ENCODE results near the gene TNFAIP3.

The TNFAIP3 gene

DNA sequence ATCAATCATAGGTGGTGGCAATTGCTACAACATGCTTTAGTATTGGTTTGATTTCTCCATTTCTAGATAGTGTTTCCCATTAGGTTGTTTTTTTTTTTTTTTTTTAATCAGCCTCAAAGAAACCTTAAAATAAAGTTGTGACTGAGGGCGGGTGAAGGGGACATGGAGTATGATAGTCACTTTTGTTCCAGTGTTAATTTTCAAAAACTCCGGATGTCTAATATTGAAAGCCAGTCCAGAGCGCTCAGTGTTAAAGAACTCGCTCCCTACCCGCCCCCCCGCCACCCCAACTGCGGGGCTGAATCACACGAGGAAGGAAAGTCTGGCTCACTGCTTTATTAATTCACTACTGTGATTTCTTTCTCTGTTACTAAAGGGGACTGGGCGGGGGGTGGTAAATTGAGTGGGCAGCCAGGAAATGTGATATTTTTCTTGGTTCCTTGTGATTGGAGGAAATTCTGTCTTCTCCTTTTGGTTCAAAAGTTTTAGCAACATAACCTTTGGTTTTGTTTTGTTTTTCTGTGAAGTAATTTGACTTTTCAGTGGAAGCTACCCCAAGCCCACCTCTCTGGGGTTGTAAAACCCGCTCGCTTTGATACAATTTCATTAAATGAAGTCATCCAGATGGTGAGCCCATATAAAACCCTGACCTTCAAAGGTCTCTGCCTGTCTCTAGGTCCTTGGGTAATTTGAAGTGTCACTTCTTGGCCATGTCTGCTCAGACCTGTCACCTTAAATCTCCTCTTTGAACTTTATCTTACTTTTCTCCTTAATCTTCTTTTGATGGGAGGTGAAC is 38.0 kb downstream of the TNFAIP3 start:
- DNase-seq = no peak

DNA sequence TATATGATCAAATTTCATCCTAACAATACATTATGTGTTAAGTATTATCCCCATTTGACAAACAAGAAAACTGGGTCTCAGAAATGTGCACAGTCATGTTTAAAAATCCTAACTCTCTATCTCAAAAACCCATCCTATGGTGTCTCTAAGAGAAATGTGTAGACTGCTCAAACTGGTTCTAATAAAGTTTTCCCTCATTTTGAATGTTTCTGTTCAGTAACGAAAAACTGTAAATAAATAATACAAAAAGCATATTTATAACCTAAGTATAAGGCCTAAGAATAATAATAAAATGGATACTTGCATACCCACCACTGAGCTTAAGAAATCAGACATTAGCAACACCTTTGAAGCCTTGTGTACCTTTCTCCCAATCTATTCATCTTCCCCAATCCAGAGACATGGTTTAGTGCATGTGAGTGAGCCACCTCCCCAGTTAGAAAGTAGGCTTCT is 39.0 kb downstream of the TNFAIP3 start:
- DNase-seq = no peak

DNA sequence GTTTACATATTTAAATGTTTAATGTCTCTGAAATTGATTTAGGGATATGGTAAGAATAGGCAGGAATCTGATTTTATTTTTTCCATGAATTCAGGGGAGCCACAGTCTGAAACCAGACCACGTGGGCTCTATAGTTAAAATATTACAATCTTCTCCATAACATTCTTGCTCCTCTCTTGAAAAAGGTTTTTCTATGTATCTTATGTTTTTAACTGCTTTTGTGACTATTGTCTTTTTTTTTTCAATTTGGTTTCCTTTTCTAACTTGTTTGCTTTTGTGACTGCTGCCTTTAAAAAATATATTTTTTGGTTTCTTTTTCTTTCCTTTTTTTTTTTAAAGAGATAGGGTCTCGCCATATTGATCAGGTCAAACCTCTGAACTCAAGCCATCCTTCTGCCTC is 40.1 kb downstream of the TNFAIP3 start:
- DNase-seq = no peak

DNA sequence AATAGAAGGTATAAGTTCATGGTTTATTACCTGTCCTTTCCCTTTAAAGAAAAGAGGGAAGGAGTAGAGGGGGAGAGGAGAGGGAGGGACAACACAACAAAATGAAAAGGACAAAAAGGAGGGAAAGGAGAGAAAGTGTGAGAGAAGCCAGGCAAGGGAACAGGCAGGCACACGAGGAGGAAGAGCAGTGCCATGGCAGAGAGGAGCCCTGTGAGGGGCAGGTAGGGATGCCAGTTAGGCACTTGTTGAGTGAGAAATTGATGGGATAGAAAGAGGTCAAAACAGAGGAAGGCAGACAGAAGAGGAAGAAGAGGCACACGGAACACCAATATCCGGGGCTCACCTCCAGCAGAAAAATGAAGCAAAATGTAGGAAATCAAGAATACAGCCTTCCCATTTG is 42.5 kb downstream of the TNFAIP3 start:
- no peak for DNase-seq

DNA sequence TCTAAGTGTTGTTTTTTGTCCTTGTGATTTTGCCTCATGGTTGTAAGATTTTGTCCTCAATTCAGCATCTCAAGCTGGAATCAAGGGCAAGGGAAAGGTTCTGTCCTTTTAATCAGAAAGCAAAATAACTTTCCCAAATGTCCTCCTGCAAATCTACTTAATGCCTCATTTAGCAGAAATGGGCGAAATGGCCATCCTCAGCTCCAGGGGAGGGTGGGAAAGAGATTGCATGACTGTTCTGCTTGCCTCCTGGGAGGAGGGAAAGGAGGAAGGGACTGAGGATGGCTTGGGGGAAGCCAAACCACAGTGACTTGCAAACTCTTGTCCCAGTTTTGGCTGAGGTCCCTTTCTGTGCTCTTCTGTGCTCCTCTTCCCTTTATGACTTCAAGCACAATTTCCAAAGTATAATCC is 43.4 kb downstream of the TNFAIP3 start:
- no peak for DNase-seq

DNA sequence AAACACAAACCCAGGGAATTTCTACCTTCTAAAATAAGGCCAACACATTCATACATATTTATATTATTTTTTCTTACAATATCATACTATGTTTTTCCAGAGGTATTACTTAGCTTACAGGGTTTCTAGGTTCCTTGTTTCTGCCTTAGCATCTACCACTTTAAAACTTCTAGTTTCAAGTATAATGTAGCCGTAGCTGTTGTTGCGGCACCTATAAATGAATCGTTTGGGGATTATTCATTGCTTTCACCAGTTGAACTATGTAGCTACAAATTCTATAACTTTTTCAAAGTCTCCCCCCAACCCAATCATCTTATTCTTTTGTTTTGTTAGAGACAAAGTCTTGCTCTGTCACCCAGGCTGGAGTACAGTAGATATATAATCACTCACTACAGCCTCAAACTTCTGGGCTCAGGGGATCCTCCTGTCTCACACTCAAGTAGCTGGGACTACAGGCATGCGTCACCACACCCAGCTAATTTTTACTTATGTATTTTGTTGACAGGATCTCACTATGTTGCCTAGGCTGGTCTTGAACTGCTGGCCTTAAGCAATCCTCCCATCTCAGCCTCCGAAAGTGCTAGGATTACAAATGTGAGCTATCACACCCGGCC is 43.9 kb downstream of the TNFAIP3 start:
- DNase-seq = no peak

DNA sequence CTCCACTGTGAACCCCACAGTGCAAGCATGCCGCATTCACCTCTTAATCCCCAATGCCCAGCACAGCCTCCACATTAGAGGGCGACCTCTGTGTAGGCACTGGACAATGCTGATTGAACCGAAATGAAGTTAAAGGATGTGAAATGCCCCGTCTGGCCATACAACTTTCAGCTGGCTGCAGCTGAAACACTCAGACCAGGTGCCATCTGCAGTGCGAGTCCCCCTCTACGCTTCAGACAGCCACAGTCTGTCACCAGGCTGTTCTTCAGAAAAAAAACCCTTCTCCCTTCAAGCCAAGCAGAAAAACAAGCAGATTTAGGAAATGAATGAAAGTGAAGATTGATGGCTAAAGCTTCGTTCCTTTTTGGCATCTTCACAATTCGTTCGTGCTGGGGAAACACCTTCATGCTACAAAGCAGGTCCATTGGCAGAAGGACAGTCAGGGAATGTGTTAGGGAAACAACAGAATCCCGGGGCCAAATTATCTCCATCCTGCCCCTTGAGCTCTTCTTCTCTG is 44.7 kb downstream of the TNFAIP3 start:
- DNase-seq = no peak

DNA sequence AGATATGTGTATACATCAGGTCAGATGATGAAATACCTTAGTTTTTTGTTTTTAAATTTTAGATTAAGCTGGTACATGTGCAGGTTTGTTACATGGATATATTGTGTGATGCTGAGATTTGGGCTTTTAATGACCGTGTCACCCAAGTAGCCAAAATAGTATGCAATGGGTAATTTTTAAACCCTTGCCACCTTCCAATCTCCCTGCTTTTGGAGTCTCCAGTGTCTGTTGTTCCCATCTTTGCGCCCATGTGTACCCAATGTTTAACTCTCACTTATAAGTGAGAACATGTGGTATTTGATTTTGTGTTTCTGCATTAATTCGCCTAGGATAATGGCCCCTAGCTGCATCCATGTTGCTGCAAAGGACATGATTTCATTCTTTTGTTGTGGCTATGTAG is 45.8 kb downstream of the TNFAIP3 start:
- no peak for DNase-seq

DNA sequence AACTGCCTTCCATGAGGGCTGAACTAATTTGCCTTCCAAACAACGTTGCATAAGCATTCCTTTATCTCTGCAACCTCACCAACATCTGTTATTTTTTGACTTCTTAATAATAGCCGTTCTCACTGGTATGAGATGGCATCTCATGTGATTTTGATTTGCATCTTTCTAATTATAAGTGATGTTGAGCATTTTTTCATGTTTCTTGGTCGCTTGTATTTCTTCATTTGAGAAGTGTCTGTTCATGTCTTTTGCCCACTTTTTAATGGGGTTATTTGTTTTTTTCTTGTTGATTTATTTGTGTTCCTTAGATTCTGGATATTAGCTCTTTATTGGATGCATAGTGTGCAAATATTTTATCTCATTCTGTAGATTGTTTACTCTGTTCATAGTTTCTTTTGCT is 46.4 kb downstream of the TNFAIP3 start:
- DNase-seq = no peak

DNA sequence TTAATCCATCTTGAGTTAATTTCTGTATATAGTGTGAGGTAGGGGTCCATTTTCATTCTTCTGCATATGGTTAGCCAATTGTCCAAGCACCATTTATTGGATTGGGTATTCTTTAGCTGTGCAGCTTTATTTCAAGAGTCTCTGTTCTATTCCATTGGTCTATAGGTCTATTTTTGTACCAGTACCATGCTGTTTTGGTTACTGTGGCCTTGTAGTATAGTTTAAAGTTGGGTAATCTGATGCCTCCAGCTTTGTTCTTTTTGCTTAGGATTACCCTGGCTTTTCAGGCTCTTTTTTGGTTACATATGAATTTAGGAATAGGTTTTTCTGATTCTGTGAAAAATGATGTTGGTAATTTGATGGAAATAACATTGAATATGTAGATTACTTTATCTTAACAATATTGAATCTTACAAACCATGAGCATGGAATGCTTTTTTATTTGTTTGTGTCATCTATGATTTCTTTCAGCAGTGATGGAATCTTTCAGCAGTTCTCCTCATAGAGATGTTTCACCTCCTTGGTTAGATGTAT is 47.0 kb downstream of the TNFAIP3 start:
- no peak for DNase-seq

DNA sequence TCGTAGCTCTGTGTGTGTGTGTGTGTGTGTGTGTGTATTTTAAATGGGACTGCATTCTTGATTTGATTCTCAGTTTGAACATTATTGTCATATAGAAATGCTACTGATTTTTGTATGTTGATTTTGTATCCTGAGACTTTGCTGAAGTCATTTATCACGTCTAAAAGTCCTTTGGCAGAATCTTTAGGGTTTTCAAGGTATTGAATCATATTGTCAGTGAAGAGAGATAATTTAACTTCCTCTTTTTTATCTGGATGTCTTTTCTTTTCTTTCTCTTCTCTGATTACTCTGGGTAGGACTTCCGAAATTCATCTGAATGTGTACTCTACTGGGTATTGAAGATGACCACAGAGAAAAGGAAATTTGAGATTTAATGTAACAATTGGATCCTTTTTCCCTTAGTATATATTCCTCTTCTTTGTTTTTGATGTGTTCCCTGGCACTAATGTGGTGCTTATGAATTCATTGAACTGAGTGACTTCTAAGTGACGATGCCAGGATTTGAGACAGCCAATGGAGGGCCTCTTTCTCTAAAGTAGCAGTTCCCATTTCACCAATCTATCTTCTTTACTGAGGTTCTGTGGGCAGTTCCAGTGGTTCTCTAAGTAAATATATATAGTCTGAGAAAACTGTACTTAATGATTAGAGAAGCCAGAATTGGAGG is 47.6 kb downstream of the TNFAIP3 start:
- no peak for DNase-seq

DNA sequence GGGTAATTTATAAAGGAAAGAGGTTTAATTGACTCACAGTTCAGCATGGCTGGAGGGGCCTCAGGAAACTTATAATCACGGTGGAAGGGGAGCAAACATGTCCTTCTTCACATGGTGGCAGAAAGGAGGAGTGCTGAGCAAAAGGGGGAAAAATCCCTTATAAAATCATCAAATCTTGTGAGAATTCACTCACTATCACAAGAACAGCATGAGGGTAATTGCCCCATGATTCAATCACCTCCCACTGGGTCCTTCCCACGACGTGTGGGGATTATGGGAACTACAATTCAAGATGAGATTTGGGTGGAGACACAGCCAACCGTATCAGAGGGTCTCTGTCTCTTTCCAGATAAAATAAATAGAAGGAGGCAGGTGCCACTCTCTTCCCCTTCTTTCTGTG is 48.7 kb downstream of the TNFAIP3 start:
- DNase-seq = no peak

DNA sequence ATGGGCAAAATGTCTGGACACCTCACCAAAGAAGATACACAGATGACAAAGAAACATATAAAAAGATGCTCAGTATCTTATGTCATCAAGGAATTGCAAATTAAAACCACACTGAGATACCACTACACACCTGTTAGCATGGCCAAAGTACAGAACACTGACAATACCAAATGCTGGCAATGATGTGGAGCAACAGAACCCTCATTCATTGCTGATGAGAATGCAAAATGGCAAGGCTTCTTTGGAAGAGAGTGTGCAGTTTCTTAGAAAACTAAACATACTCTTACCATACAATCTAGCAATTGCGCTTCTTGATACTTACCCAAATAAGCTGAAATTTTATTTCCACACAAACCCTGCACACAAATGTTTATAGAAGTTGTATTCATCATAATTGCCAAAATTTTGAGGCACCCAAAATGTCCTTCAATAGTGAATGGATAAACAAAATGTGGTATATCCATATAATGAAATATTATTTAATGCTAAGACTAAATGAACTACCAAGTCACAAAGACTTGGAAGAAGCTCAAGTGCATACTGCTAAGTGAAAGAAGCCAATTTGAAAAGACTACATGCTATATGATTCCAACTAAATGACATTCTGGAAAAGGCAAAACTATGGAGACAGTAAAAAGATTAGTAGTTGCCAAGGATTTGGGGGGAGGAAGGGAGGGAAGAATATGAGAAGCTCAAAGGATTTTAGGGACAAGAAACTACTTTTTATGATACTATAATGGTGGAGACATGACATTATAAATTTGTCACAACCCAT is 50.7 kb downstream of the TNFAIP3 start:
- no peak for DNase-seq

DNA sequence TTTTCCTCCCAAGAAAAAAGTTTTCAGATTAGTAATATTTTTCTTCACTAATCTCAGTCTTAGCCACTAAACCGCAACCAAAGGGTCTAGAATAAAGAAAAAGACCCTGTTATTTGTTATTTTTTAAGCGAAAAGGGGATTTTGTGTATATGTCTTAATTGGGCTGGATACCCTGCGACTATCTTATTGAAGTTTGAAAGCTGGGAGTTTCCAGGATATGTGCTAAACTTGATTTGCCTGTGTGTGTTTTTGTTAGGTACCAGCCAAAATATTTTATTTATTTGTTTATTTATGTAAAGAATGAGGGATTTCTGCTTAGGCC is 52.4 kb downstream of the TNFAIP3 start:
- no peak for DNase-seq

DNA sequence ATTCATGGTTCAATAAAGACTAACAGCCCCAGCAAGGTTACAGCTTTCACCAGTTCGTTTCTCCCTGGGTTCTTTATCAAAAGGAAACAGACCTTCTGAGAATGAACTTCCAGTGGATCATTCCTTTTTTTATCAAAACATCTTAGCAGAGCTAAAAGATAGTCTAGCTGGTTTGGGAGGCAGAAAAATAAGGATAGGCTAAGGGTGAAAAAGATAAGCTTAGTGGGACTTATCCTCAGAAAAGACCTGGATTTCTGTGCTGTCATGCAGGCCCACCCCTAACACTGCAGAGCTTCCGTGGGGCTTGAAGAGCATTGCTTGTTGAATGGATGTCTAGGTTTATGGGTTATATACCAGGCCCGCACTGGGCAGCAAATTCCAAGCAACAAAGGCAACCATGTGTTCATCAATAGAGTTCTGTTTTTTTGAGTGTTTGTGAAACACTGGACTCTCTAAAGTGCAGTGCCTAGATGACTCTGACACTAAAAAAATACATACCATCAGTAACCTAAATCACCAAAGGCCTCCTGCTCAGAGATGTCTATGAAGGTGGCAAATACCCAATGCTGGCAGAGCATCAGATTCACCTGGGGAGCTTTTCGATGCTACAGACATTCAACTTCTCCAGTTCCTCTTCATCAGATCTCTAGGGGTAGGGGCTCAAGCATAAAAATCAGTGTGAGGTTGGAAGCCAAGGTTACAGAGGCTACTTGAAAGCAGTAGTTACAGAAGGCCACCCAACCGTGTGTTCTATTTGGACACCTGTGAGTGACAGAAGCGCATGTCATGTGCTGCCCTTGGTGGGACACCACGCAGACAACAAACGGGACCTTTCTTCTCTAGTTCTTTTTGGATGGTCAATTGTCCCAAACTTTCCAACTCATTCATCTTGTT is 53.0 kb downstream of the TNFAIP3 start:
- DNase-seq = no peak

DNA sequence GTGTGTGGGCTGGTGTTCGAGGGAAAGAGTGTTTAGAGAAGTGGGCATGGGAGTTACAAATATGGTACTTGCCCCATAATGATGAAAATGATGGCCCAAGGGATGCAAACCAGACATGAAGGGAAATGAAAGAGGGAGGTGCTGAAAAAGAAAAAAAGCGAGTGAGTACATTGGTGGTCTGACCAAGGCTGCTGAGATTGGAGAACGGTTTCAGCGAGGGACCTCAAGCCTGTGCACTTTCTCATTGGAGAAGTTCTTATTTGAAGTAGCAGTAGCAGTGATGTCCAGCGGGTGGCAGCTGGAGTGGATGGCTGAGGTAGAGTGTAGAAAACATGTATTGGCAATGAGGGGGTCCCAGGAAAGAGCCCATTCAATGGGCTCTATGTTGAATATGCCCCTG is 54.8 kb downstream of the TNFAIP3 start:
- no peak for DNase-seq

DNA sequence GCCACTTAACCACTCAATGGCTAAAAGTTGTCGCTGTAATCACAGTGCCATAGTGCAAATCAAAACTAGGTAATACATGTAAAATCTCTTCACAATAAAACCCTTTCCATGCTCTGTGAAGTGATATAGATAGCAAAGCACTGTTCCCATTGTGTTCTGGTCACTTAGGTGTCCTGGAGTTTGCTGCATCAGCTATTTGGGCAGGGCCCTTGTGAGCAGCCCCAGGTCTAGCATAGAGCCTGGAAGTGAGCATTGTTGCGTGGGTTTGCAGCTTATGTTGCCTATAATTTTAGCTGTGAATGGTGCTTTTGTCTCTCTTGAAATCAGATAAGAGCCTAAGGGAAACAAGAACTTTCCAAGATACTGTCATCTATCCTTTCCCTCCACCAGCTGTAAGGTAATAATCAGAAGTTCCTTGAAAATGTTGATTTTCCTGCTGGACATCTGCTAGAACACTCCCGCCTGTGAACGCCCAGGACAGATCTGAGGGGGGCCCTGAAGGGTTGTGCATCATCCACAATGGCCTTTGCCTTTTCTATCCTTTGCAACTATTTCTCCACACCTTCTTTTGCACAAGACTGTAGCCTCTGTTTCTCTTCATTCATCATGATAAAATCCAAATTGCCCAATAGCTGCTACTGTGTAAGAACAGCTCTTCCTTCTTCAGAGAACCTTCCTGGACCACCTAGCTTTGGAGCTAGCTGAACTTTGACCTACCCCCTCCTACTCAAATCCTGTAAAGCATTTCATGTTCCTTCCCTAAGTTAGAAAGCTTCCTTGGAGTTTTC is 57.0 kb downstream of the TNFAIP3 start:
- no peak for DNase-seq

DNA sequence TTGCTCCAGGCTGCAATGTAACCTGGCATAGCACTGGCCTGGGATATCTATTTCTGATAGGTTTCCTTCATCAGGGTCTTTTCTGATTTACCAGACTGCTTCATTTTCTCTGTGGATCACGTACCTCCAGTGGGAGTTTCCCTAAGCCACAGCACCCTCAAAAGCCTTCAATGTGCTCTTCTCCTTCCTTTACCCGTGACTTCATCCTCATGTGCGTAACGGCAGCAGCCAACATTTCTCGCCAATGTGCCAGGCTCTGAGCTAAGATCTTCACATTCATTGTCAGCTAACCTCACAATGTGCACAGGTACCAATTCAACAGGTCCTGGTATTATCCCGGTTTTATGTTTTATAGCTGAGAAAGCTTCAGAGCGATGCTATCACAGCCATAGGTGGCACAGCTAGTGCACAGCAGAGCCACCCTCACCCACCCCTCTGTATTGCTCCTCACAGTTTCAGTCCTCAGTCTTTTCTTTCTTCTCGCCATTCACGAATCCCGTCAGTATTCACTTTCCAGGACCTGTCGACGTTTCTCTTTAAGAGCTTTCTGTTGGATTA is 58.2 kb downstream of the TNFAIP3 start:
- DNase-seq = peak; percentile 6

DNA sequence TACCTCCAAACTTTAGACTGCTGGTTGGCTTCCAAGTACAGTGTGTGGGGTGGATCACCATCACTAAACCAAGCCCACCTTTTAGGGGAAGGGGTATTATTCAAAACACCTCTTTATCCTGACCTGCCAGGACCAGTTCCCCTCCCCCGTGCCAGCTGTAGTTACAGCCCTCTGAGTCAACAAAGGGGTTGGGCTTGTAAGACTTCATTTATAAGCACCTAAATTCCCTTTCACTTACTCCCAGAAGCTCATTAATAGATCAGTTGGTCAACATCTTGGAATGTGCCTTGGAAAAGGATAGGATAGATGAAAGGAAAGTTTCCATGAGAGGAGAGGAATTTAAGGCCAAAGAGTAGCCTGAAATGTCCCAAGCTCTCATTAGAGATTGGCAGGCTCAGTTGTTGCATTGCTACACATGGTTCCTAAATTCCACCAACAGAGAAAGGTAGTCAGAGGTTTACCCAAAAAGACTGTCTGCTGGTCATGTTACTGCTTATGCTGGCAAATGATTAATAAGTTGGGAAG is 59.2 kb downstream of the TNFAIP3 start:
- peak; percentile 15 for DNase-seq

DNA sequence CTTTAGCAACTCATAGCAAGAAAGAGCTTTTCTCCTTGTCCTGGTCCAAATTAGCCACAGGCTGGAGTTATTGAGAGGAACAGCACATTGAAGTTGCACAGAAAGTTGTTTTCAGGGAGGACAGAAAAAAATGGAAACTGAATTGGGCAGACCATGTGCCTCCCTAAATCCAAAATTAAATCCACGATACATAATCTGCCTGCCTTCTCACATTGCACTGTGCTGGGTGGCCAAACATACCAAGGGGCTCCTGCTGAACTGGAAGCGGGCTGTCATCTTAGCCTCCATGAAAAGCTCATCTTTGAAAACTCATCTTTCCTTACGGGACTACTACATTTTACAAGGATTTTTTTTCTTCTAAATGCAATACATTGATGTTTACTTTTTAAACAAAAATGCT is 59.9 kb downstream of the TNFAIP3 start:
- no peak for DNase-seq
